ENCODE measurements around the gene FMO3.

Gene FMO3

GRCh38 chr1:171048014-171048413 is 42.7 kb upstream of the FMO3 start (continued):
- no peak for TF ChIP-seq ZBTB49 (tag by site-specific recombination; IDR thresholded peaks at IDR 0.05; ENCODE audit: low read depth)

GRCh38 chr1:171052977-171053376 is 37.7 kb upstream of the FMO3 start:
- Histone ChIP-seq H3K4me3 (ENCODE audit: low read depth, low read length) (no peak overlapping the region), H3K36me3 (ENCODE audit: control insufficient read depth in 2 of 2, insufficient read depth in 1 of 2, low read length in 2 of 2) (no peaks in the 10 kb centered on the region), H3K27ac (ENCODE audit: extremely low read depth, low read depth, low read length) (no peak overlapping the region), H3K4me1 (ENCODE audit: control insufficient read depth, insufficient read depth, low read length) (no peaks in the 10 kb centered on the region), H3K9me3 (ENCODE audit: control insufficient read depth, insufficient read depth, low read depth, low read length) (no peaks in the 10 kb centered on the region)
- POLR2A ChIA-PET: no interaction called here
- no peak for TF ChIP-seq SP7 (tag by site-specific recombination; IDR thresholded peaks at IDR 0.05)
- CTCF ChIA-PET: no interaction called here

GRCh38 chr1:171055966-171056643 is 34.6 kb upstream of the FMO3 start:
- Histone ChIP-seq H3K36me3 (ENCODE audit: control insufficient read depth in 2 of 2, insufficient read depth in 1 of 2, low read length in 2 of 2) (no peaks in the 10 kb centered on the region), H3K9me3 (ENCODE audit: control insufficient read depth, insufficient read depth, low read depth, low read length) (no peaks in the 10 kb centered on the region), H3K4me1 (ENCODE audit: control insufficient read depth, insufficient read depth, low read length) (no peaks in the 10 kb centered on the region), H3K4me3 (ENCODE audit: low read depth, low read length) (no peak overlapping the region), H3K27ac (ENCODE audit: extremely low read depth, low read depth, low read length) (no peak overlapping the region)
- ChIA-PET POLR2A (no interaction called here), CTCF (interaction anchor here (0.6 kb wide), 1 partner anchor 866 kb away, joined by 3 read pairs; no protein-coding TSS in a partner anchor)
- TF ChIP-seq ZNF629 (tag by site-specific recombination; IDR thresholded peaks at IDR 0.05): no peak
- TF ChIP-seq ZNF488 (tag by site-specific recombination; IDR thresholded peaks at IDR 0.05): no peak
- TF ChIP-seq YY1 (tag by site-specific recombination; IDR thresholded peaks at IDR 0.05): no peak
- no peak for TF ChIP-seq ZNF302 (tag by site-specific recombination; IDR thresholded peaks at IDR 0.05; ENCODE audit: low read depth)
- TF ChIP-seq ZNF777 (tag by site-specific recombination; IDR thresholded peaks at IDR 0.05; ENCODE audit: borderline replicate concordance): no peak
- no peak for TF ChIP-seq ZNF354C (tag by site-specific recombination; IDR thresholded peaks at IDR 0.05; ENCODE audit: borderline replicate concordance, low read depth)
- no peak for TF ChIP-seq ZNF596 (tag by site-specific recombination; IDR thresholded peaks at IDR 0.05)
- TF ChIP-seq ZEB2 (tag by site-specific recombination; IDR thresholded peaks at IDR 0.05): no peak
- TF ChIP-seq ZNF677 (tag by site-specific recombination; IDR thresholded peaks at IDR 0.05): no peak
- TF ChIP-seq ZSCAN18 (tag by site-specific recombination; IDR thresholded peaks at IDR 0.05): no peak
- no peak for TF ChIP-seq ZNF23 (tag by site-specific recombination; IDR thresholded peaks at IDR 0.05; ENCODE audit: borderline replicate concordance)
- no peak for TF ChIP-seq ZBTB26 (tag by site-specific recombination; optimal IDR thresholded peaks at IDR 0.05)
- no peak for TF ChIP-seq ZNF121 (tag by site-specific recombination; IDR thresholded peaks at IDR 0.05)
- TF ChIP-seq ZNF157 (tag by site-specific recombination; IDR thresholded peaks at IDR 0.05): no peak
- no peak for TF ChIP-seq AEBP2 (tag by site-specific recombination; IDR thresholded peaks at IDR 0.05; ENCODE audit: borderline replicate concordance)
- TF ChIP-seq ZNF335 (tag by site-specific recombination; conservative IDR thresholded peaks at IDR 0.05): no peak
